NCI-H2081 (cell line): ENCODE results near the gene MYL9.
A peak's percentile ranks its signal among the peaks of the same experiment; 100 is the strongest.

Source experiments
- DNase-seq, 2 experiments: peaks; one replicate each; lab custom pipeline; 2025; lab: John Stamatoyannopoulos, UW

Gene MYL9

DNA sequence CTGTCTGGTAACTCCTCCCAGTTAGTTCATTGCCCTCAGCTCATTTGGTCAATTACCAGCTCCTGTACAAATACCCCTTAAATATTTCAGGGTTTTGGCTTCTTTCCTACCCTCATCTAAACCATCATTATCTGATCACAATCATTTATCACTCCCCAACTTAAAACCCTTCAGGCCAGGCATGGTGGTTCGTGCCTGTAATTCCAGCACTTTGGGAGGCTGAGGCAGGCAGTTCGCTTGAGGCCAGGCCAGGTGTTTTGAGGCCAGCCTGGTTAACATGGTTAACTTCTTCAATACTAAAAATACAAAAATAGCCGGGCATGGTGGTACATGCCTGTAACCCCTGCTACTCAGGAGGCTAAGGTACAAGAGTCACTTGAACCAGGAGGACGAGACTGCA, 41.5 kb downstream of the MYL9 start:
- no peak for DNase-seq

DNA sequence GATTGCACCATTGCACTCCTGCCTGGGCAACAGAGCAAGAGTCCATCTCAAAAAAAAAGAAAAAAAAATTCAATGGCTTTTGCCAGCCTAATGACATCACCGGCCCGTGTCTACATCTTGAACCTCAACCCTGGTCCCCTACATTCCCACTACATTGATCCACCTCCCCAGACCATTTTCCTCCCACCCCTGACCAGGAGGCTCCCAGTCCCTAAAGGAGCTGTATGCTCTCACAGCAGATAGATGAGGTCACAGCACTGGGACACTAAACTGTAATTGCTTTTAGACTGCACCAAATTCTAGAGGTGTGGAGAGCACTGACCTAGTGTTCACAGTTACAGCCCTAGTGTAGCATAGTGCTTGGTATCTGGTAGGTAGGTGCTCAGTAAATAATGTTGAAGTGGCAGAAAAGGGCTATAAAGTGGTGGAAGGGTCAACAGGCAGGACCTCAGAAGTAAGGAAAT, 42.7 kb downstream of the MYL9 start:
- no peak for DNase-seq

DNA sequence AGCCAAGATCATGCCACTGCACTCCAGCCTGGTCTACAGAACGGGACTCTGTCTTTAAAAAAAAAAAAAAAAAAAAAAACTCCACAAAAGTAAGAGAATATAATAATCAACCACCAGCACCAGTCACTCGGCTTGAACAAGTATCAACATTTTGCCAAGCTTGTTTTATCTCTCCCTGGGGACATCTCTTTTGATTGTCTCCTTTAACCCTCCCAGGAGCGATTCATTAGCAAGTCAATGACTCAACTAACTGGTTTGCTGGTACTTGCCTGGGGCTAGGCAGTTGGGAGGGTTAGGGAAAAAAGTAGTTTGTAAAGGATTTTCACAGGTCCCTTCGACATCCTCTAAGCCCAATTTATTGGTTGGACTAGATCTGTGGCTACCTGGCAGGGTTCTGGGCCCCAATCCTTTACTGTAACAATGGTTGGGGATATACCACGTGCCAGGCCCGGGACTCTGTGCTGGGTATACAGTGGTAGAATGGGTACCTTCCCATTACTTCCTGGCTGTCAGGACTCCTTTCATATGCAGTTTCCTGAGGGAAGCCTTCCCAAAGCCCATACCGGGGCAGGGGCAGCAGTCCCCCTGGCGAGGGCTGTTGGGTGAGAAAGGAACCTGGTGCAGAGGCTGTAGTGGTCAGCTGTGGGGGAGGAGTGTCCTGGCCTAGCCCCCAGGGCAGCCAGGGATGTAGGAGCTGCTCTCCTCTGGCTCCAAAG, 44.2 kb downstream of the MYL9 start:
- peak; percentile 17 to 28 for DNase-seq

GRCh38 chr20:36587388-36588070, 46.2 kb downstream of the MYL9 start:
- no peak for DNase-seq

DNA sequence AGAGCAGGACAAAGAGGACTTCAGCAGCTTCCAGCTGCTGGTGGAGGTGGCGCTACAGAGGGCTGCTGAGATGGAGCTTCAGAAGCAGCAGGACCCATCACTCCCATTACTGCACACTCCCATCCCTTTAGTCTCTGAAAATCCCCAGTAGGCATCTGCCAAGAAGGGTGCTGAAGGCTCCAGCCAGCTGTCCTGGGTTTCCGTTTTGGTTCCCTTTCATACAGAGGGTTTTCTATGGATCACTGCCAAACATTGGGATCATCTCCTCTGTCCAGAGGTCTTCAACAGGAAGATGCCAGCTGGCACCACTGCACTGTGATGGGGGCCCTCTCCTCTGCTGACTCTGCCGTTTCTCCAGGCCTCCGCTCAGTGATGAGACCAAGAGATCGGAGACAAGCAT, 50.0 kb downstream of the MYL9 start:
- no peak for DNase-seq

- DNase-seq: no peak
These were observed 50.7 kb downstream of the MYL9 start for GRCh38 chr20:36591854-36592641.

DNA sequence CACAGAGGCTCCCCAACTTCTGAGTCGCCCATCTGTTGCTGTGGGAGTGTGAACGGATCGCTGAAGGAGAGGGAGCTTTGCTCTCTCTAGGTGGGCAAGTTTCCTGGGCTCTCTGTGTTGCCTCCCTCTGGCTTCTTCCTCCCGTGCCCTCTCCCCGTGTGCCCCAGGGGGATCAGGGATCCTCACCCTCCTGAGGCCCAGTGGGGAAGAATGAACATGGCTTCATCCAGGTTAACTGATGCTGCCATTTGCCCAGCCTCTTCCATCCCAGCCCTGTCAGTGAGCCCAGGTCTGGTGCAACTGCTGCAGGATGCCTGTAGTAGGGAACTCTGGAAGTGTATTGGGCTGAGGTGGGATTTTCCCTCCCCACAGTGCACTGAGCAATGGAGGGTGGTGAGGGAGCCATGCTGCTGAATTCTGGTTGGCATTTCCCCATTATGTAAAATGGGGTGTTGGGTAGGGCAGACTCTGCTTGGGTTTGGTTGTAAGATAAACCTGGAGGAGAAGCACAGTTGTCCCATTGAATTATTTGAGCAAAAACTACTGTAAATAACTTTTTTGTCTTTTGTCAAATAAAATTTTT, 52.1 kb downstream of the MYL9 start:
- DNase-seq: no peak

DNA sequence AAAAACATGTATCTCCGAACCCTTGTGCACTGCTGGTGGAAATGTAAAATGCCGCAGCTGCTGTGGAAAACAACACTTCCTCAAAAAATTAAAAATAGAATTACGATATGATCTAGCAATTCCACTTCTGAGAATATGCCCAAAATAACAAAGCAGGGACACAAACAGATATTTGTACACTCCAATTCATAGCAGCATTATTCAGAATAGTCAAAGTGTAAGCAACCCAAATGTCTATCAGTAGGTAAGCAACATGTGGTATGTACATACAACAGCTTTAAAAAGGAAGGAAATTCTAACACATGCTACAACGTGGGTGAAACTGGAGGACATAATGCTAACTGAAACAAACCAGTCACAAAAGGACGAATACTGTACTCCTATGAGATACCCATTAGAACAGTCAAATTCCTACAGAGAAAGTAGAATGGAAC, 58.6 kb downstream of the MYL9 start:
- DNase-seq: no peak
